HG02642 (cell line): ENCODE data around the gene FERD3L.

Experiments
- ATAC-seq: cut with Tn5 transposase; IDR thresholded peaks from one replicate; pipeline ENCODE4 v1.9.1; 2021; ENCODE audit warnings: mild to moderate bottlenecking; ENCODE audit not compliant: unreplicated experiment, poor library complexity

FERD3L gene

GRCh38 chr7:19117870-19118608 lies 27.2 kb downstream of the FERD3L start:
- peak; percentile 21 for ATAC-seq

GRCh38 chr7:19117091-19117869 lies 27.9 kb downstream of the FERD3L start, which contains the start of gene TWIST1:
Gene TWIST1, minus strand, starts transcription at chr7:19117636. Its CDS starts 315 bp downstream, at chr7:19117321.
- ATAC-seq = peak; percentile 41

- ATAC-seq = peak; percentile 36
Observed at GRCh38 chr7:19116121-19117090, 28.8 kb downstream of the FERD3L start.

GRCh38 chr7:19114551-19114855 lies 30.7 kb downstream of the FERD3L start:
- no peak for ATAC-seq

GRCh38 chr7:19113855-19114550 lies 31.2 kb downstream of the FERD3L start:
- ATAC-seq = no peak

- no peak for ATAC-seq
Observed at GRCh38 chr7:19113002-19113350, 32.2 kb downstream of the FERD3L start.

- ATAC-seq = no peak
Observed at GRCh38 chr7:19112274-19113001, 32.8 kb downstream of the FERD3L start.

GRCh38 chr7:19111474-19112273 lies 33.5 kb downstream of the FERD3L start:
- no peak for ATAC-seq

GRCh38 chr7:19110776-19111175 lies 34.4 kb downstream of the FERD3L start:
- ATAC-seq = no peak

GRCh38 chr7:19110026-19110730 lies 35.0 kb downstream of the FERD3L start:
- ATAC-seq = no peak

- ATAC-seq = no peak
Observed at GRCh38 chr7:19109000-19109946, 35.9 kb downstream of the FERD3L start.

- no peak for ATAC-seq
Observed at GRCh38 chr7:19107356-19108146, 37.7 kb downstream of the FERD3L start.

- no peak for ATAC-seq
Observed at GRCh38 chr7:19107081-19107355, 38.2 kb downstream of the FERD3L start.

- no peak for ATAC-seq
Observed at GRCh38 chr7:19106241-19107080, 38.8 kb downstream of the FERD3L start.

GRCh38 chr7:19105546-19105945 lies 39.7 kb downstream of the FERD3L start:
- ATAC-seq = no peak

- no peak for ATAC-seq
Observed at GRCh38 chr7:19104811-19105210, 40.4 kb downstream of the FERD3L start.
